Activated B cell treated with CpG ODN at 0.5 μM for 24 hours (primary cell): ENCODE results near the gene ASTN2. TPM values are rescaled to one million over a fixed set of nuclear protein-coding genes. Genes with fewer than 3 reads are reported as not detected.
"Not testable (repeated sequence)": the region's sequence is repeated elsewhere in the genome, so short reads cannot be mapped to it uniquely, and the experiment has no call there.

ENCODE experiments used
- ATAC-seq: fragments of 200-7000 bp; cut with Tn5 transposase; one replicate; pipeline ENCODE4 v1.10.0; 2021; ENCODE audit warnings: low read depth, mild to moderate bottlenecking, moderate library complexity
- CTCF ChIA-PET: fragments of 350-600 bp; sonication (Branson Sonifier 250); formaldehyde crosslinking; loops from one replicate; lab custom pipeline; 2021; ENCODE audit warnings: antibody characterized with exemption; lab: Charles Lee
- POLR2A ChIA-PET: fragments of 350-600 bp; sonication (Branson Sonifier 250); formaldehyde crosslinking; loops from one replicate; lab custom pipeline; 2021; ENCODE audit warnings: antibody characterized with exemption; lab: Charles Lee
- DNase-seq: peaks from one replicate; pipeline ENCODE4 v3.0.0; 2022
- H3K27ac Mint-ChIP-seq: one replicate; pipeline ENCODE4 v1.8.0; 2020; ENCODE audit warnings: mixed read lengths
- H3K27me3 Mint-ChIP-seq: one replicate; pipeline ENCODE4 v1.8.0; 2021; ENCODE audit warnings: mixed read lengths
- H3K36me3 Mint-ChIP-seq: one replicate; pipeline ENCODE4 v1.8.0; 2021; ENCODE audit warnings: low read depth, mixed read lengths
- H3K4me1 Mint-ChIP-seq: one replicate; pipeline ENCODE4 v1.8.0; 2021; ENCODE audit warnings: mixed read lengths
- H3K4me3 Mint-ChIP-seq: one replicate; pipeline ENCODE4 v1.8.0; 2020; ENCODE audit warnings: mild to moderate bottlenecking, mixed read lengths
- H3K9me3 Mint-ChIP-seq: one replicate; pipeline ENCODE4 v1.8.0; 2020; ENCODE audit warnings: mixed read lengths
- CTCF ChIP-seq: fragments of 200-600 bp; IDR thresholded peaks from one replicate; pipeline ENCODE4 v1.8.0; 2022; ENCODE audit warnings: antibody characterized with exemption, mild to moderate bottlenecking
- intact Hi-C: fragments of 100-400 bp; cut with micrococcal nuclease; formaldehyde crosslinking; loops from one replicate; pipeline ENCODE4 v1.15.1; 2024
- total RNA-seq: library from RNA; stranded (reverse); gene quantifications from 2 replicates; pipeline ENCODE4 v1.2.3, GENCODE V29; 2022

Gene ASTN2
- total RNA-seq, 1 donor from 2014 or later: 2.3 TPM

GRCh38 chr9:116691607-116692006, 723.2 kb downstream of the ASTN2 start:
- H3K9me3 Mint-ChIP-seq: no peaks in the 10 kb centered on the region
- peaks cover 65% of the 10 kb centered on the region for H3K4me1 Mint-ChIP-seq
- no peak for DNase-seq
- H3K36me3 Mint-ChIP-seq: peaks cover 2% of the 10 kb centered on the region
- POLR2A ChIA-PET: no interaction called here
- TF ChIP-seq CTCF: no peak
- H3K4me3 Mint-ChIP-seq: no peak overlapping the region
- ATAC-seq: no peak
- CTCF ChIA-PET: no interaction called here
- no peak overlapping the region for H3K27ac Mint-ChIP-seq
- intact Hi-C loops: no loop called here
- H3K27me3 Mint-ChIP-seq: no peaks in the 10 kb centered on the region

- H3K27ac Mint-ChIP-seq, POLR2A ChIA-PET, H3K36me3 Mint-ChIP-seq, ATAC-seq, H3K4me3 Mint-ChIP-seq, H3K27me3 Mint-ChIP-seq, CTCF ChIA-PET, DNase-seq, H3K9me3 Mint-ChIP-seq, intact Hi-C loops: not testable (repeated sequence)
- peaks cover 69% of the 10 kb centered on the region for H3K4me1 Mint-ChIP-seq
These were observed 724.1 kb downstream of the ASTN2 start for GRCh38 chr9:116690805-116691204.

GRCh38 chr9:116689486-116690032, 725.3 kb downstream of the ASTN2 start:
- TF ChIP-seq CTCF: no peak
- no peaks in the 10 kb centered on the region for H3K27me3 Mint-ChIP-seq
- peaks cover under 1% of the 10 kb centered on the region for H3K9me3 Mint-ChIP-seq
- intact Hi-C loops: no loop called here
- H3K36me3 Mint-ChIP-seq: peaks cover 2% of the 10 kb centered on the region
- ATAC-seq (no peak), DNase-seq (no peak)
- H3K4me3 Mint-ChIP-seq: no peak overlapping the region
- H3K4me1 Mint-ChIP-seq: peaks cover 63% of the 10 kb centered on the region
- ChIA-PET CTCF (no interaction called here), POLR2A (no interaction called here)
- no peak overlapping the region for H3K27ac Mint-ChIP-seq

GRCh38 chr9:116688806-116689485, 725.9 kb downstream of the ASTN2 start:
- DNase-seq: no peak
- H3K27ac Mint-ChIP-seq: no peak overlapping the region
- peaks cover 63% of the 10 kb centered on the region for H3K4me1 Mint-ChIP-seq
- ChIA-PET POLR2A (no interaction called here), CTCF (no interaction called here)
- peak overlapping the region; percentile 89 for H3K4me3 Mint-ChIP-seq
- no peak for TF ChIP-seq CTCF
- H3K9me3 Mint-ChIP-seq: peaks cover 2% of the 10 kb centered on the region
- peaks cover 2% of the 10 kb centered on the region for H3K36me3 Mint-ChIP-seq
- no peaks in the 10 kb centered on the region for H3K27me3 Mint-ChIP-seq
- intact Hi-C loops: no loop called here
- ATAC-seq: no peak

- POLR2A ChIA-PET: no interaction called here
- no peak for DNase-seq
These were observed 727.1 kb downstream of the ASTN2 start for GRCh38 chr9:116687754-116688135.

More at GRCh38 chr9:116687754-116688135, 727.1 kb downstream of the ASTN2 start:
- peak overlapping the region; percentile 89 for H3K4me3 Mint-ChIP-seq
- no peak for TF ChIP-seq CTCF
- ATAC-seq: no peak
- peaks cover 2% of the 10 kb centered on the region for H3K9me3 Mint-ChIP-seq
- CTCF ChIA-PET: no interaction called here
- H3K4me1 Mint-ChIP-seq: peaks cover 57% of the 10 kb centered on the region
- H3K36me3 Mint-ChIP-seq: peaks cover 2% of the 10 kb centered on the region
- peak overlapping the region; percentile 84 for H3K27ac Mint-ChIP-seq
- intact Hi-C loops: no loop called here
- H3K27me3 Mint-ChIP-seq: no peaks in the 10 kb centered on the region
